HG03045 (cell line): ENCODE data around the gene TBC1D14.

Experiments
- ATAC-seq: cut with Tn5 transposase; IDR thresholded peaks from one replicate; pipeline ENCODE4 v1.9.1; 2021; ENCODE audit warnings: mild to moderate bottlenecking, moderate library complexity; ENCODE audit not compliant: unreplicated experiment

The TBC1D14 gene

DNA sequence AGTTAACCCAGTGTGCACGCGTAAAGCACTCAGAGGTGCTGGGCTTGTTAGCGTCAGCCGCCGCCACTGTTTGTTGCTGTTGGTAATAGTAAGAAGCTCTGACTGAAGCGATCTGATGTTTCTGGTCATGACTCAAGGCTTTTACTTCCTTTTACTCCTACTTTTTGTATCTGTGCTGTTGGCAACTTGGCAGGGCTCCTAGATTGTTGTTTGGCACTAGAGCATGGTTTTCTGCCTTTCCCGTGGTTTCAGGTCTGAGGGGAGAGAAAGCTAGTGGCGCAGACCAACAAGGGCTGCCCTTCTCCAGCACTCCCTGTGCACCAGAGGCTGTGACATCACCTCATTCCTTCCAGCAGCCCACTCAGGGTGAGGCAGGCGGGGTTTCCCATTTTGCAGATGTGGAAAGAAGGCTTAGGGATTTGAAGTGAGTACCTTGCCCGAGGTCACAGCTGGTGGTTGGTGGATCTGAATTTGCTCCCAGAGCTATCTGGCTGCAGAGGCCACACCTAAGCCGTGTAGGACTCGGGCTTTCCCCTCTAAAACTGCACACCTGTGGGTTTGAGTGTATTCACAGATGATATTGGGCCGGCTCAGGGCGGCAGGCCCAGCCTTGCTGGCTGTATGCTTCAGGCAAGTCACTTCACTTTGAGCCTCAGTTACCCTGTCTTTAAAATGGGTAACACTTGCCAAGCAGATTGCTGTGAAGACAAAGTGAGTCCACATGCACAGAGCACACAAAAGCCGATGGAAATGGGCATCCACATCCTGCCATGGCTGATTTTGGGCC lies 82.3 kb downstream of the TBC1D14 start:
- ATAC-seq: no peak

DNA sequence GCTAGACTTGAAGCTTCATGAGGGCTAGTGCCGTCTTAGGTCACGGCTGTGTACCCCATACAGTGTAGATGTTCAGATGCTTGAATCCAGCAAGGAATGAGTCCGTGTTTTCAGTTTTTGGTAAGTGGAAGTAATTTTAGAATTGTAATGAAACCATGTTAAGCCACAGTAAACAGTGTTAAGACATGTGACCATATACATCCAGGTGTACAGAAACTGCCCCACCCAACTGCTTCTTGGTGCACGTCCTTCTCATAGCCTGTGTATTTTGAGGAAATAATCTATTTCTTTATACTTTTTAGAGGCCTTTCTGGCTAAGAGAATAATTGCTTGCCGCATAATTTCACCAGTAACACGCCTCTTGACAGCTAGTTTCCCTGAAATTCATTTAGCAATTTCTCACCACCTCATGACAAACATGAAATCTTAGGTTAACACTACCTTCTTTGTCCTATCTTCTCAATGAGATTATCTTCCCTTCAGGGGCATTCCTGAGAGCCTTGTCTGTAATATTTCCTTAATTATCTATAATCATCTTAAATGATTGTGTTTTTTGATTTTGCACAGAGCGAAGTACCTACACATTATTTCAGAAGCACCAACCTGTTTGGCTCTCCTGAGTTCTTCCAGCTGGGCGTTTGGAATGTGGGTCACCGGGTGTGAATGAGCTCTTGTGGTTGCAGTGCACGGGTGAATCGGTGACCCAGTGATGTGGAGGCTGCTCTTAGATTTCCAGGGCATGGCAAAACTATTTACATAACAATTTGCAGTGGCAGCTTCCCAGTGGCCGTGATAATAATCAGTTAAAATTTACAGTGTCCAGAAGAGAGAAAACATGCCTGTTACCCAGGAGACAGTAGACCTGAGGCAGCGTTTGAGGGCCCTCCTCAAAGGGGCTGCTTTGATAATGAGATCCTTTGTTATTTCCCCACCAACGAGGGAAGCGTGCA lies 83.4 kb downstream of the TBC1D14 start:
- no peak for ATAC-seq

DNA sequence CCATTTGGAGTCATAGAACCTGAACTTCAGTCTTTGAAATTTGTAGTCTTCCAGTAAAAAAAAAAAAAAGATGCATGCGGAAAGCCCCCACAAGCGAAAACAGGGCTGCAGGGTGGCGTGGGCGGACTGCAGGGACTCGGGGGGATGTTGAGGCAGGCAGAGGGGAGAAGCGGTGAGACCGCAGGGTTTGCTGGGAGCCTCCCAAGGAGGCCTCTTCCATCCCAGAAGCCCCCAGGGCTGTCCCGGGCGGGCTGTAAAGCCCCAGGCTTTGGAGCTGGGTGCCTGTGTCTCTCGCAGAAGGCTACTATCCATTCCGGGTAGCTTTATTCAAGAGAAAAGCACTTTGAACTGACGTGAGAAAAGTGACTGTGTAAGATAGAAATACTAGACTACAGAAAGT lies 86.9 kb downstream of the TBC1D14 start:
- no peak for ATAC-seq

DNA sequence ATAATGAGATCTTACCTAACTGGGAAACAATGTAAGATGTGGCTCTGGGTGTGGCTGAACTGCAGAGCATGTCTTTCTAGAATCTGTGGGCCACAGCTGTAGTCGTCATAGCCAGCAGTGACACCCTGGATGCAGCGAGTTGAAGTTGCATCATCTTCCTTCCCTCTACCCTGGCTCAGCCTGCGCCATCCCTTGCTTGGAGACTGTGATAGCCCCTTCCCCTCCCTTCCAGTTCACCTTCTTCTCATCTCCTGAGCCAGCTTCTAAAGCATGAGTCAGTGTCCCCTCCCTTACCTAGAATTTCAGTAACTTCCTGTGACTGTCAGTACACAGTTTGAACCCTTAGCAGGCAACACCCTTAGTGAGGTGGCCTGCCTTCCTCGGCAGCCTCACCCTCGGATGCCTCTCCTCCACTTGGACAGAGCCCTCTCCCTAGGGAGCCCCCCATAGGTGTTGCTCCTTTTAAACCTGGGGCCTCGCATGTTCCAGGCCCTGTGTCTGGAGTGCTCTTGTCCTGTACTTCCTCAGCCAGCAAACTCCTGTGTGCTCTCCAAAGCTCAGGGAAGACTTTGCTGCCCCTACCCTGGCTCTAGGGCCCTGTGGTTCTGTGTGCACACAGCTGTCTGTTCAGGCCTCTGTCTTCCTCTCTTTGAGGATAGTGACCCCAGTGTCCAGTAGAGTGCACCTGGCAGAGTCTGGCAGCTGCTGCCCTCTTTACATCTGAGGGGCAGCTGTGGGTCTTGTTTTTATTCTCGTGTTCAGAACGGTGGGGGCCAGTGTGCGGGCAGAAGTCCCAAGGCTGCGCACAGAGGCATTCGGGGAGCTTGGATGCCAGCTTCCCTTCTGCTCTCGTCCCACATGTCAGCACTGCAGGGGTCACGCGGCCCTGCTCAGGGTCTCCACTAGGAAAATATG lies 89.8 kb downstream of the TBC1D14 start:
- no peak for ATAC-seq

DNA sequence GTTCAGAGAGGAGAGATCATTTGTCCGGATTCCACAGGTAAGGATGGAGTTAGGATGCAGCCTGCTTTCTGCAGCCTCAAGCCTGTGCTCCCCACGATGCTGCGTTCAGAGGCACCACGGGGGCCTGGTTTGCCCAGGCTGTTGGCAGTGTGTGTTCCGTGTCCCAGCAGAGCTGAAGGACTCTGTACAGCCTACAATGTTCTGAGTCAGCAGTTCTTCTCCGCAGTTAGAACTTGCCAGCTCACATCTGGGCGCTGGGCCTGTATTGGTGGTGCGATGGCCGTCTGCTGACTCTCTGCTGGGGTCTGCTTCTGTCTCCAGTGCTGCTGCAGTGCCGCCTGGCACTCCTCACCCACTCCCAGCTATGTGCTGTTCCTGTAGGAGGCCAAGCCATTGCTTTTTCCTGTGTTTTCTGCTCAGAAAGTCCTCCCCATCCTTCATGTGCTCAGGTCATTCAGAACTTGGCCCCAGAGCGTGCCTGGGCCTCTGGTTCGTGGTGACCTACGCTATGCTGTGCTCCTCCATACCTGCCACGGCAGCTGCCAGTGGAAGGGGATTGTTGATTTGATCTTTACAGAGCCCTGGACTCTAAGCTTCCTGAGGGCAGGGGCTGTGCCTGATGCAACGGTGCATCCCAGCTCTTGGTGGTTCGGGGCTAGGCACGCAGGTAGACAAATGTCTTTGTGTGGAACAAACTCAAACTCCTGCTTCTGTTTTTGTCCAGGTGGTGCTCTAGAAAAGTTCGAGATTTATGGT lies 91.0 kb downstream of the TBC1D14 start:
- ATAC-seq: no peak

DNA sequence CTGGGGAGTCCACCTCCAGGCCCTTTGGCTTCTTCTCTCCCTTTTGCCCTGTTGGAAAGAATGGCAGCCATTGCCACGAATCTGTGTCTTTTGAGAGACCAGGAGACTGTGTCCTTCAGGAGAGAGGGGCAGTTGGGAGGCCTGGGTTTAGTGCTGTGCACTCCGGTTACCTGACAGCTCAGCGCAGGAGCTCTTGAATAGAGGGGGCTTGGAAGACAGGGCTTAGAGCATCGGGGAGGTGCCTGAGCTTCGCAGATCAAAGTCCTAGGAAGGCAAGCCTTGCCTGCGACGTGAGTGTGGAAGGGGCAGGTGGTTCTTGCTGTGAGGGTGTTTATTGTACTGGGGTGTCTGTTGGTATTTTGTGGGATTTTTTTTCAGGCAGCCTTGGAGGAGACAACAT lies 91.6 kb downstream of the TBC1D14 start:
- ATAC-seq: no peak

DNA sequence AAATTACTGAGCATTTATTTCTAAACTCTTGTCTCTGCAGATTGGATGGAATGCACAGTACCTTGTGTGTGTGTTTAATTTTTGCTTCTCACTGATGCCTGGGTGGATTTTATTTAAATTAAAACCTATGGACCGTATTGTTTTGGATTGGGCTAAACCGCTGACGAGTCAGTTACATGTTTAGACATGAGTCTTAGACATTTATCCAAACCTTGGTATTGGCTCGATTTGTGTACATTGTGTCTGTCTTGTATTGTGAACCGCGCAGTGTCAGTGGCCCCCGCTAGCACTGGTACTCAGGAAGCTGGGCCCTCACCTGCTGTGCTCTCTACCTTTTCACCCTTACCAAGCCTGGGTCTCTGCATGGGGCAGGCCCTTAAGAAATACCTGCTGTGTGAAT lies 92.7 kb downstream of the TBC1D14 start:
- ATAC-seq: no peak

DNA sequence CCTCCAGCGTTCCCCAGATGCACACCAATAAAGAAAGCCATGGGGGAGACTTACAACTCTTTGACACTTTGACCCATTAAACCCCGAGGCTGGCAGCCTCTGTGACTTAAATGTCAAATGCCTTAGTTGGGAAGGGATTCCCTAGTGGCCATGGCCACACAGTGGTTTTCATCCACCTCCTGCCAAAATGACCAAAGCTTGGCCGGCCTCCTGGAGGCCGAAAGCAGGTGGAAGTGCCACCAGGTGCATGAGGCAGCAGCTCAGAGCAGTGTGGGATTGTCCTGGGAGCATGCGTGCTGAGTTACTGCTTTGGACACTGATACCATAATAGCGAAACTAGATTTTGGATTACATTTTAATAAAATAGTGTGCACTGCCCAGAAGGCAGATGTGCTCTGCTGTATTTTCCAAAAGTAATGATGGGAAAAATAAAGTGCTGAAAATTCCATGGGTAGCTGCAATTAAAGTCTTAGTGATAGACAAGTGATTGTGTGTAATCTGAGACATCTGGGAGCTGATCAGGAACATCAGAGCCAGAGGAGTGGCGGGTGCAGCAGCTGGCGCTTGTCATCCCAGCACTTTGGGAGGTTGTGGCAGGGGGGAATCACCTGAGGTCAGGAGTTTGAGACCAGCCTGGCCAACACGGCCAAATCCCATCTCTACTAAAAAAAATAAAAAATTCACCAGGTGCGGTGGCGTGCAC lies 93.7 kb downstream of the TBC1D14 start:
- no peak for ATAC-seq

DNA sequence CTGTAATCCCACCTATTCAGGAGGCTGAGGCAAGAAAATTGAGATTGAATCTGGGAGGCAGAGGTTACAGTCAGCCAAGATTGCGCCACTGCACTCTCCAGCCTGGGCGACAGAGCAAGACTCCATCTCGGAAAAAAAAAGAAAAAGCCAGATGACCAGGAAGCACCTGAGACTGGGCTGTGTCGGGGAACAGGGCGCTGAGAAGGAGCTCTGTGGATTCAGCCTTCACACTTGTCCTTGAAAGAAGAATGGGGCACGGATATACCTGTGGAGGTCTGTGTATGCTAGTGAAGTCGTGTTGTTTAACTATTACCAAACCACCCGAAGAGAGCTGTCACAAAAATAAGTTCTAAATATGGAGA lies 94.2 kb downstream of the TBC1D14 start:
- no peak for ATAC-seq

DNA sequence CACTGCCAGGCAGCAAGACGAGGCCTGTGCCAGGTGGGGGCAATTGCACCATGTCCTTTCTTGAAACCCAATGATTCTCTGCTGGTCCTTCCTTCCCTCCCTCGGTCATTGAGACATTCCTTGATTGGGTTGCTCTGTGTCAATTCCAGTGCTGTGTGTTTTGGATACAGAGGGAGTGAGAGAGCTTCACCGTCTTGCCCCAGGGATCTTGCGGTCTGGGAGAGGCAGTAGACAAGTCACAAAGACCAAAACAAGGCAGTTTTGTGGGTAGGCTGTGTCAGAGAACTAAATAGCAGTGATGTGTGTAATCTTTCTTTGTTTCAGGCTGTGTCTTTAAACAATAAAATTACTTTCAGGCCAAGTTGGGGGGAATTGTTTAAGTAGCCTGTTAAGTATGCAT lies 94.7 kb downstream of the TBC1D14 start:
- ATAC-seq: no peak

DNA sequence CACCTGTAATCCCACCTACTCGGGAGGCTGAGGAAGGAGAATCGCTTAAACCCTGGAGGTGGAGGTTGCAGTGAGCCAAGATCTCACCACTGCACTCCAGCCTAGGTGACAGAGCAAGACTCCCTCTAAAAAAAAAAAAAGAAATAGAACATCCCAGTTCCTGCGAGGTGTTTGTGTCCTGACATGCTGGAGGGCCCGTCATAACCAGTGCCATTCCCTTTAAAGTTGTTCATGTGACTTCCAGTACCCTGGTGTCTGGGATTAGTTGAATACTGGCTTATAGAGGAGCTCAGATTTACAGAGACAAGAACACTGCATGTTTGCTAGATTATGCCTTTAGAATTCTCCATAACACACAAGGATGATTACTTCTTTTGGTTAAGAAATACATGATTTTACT lies 95.9 kb downstream of the TBC1D14 start:
- ATAC-seq: no peak

DNA sequence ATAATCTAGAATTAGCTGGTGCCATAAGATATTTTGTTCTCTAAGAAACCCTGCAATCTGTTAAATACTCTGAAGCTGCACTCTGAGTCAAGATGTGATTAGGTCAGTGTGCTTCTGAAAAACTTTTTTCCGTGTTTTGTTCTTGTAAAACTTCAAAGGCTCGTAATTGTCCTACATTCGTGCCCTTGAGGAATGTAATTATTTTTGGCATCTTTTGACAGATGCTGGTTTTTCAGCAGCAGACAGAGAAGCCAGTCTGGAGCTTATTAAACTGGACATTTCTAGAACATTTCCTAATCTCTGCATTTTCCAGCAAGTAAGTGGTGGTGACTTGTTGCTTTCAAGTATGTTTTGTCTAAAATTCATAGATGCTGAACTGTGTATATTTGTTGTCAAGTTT lies 96.8 kb downstream of the TBC1D14 start:
- ATAC-seq: no peak

DNA sequence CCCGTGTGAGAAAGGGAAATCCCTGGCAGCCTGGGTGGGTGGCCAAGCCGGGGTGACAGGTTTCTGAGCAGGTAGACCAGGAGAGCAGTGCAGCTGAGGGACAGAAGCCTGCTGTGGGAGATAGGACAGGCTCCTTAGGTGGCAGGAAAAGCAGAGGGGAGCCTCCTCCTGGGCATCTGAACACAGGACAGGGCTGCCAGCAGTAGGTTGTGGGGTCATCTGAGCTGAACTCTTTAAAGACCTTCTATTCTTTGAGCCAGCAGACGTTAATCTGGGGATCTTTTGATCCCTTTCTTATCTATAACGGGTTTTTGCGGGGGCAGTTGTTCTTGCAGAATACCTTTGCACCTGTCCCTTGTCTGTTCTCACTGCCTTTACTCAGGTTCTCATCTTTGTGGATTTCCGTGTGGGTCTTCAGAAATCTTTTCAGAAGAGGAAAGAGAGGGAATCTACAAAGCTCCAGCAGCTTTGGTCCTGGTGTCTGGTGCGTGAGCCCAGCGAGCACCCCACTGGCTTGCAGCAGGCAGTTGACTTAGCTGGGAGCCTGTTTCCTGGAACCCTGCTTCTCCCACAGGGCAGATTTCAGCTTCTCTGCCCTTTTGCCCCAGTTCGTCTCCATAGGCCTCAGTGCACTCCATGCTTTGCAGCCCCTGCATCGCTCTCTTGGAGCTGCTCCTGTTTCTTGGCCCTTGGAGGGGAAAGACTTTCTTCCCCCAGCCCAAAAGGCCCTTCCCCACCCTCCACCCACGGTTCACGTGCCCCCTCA lies 97.7 kb downstream of the TBC1D14 start:
- ATAC-seq: no peak

DNA sequence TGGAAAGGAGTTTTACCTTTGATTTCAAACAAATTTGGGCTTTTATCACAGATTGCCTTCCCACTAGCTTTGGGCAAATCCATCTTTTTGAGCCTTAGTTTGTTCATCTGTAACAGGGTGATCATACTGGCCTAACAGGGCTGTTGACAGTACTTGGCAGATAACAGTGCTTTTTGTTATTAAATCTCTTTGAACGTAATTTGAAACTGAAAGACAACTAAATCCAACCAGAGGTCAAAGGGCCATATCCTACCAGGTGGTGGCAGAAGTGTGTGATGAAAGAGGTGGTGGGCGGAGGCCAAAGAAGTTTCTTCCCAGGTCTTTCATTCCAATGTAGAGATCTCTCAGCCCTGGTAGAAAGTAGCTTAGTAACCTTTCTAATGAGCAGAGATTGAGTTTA lies 98.3 kb downstream of the TBC1D14 start:
- no peak for ATAC-seq

DNA sequence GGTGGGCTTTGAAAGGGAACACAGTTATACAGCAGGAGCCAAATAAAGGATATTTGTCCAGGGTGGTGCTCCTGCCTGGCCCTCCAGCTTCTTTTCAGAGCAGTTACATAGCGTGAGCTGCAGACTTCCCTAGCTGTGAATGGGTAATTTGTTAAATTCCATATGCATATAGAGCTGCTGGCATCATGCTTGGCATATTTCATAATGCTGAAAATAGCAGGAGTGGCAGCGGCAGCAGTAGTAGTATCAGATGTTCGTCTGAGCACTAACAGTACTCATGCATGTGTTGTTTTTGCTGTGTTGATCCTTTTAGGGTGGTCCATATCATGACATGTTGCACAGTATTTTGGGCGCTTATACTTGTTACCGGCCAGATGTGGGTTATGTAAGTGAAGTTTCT lies 99.9 kb downstream of the TBC1D14 start:
- ATAC-seq: no peak

DNA sequence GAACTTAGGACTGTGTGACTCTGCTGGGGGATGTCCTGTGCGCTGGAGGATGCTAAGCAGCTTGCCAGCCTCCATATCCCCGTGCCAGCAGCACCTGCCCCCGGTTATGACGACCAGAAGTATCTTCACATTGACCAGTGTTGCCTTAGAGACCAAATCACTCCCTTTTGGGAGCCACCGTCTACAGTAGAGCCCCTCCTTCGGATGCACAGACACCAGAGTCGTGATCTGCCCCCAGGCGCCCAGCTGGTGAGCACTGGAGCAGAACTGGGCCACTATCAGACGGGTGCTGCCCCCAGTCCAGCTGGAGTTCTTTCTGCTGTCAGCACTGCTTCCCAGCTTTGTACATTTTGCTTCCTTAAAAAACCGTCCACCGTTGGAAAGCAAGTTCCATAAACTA lies 103.5 kb downstream of the TBC1D14 start:
- no peak for ATAC-seq

DNA sequence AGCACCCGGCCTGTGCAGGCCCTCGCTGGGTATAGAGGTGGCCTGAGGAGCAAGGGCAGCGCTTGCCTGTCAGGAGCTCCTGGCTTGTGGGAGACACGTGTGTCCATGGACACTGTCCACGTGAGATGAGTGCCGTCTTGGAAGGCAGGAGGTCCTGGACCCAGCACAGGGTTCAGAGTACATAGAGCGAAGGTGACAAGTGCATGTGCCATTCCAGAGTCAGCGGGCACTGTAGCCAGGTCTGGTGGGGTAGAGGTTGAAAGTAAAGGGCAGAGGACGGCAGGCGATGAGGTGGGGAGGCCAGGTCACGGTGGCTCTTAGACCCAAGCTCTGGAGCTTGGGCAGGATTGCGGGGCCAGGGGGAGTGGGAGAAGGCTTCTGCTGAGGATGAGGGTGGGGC lies 105.2 kb downstream of the TBC1D14 start:
- no peak for ATAC-seq

DNA sequence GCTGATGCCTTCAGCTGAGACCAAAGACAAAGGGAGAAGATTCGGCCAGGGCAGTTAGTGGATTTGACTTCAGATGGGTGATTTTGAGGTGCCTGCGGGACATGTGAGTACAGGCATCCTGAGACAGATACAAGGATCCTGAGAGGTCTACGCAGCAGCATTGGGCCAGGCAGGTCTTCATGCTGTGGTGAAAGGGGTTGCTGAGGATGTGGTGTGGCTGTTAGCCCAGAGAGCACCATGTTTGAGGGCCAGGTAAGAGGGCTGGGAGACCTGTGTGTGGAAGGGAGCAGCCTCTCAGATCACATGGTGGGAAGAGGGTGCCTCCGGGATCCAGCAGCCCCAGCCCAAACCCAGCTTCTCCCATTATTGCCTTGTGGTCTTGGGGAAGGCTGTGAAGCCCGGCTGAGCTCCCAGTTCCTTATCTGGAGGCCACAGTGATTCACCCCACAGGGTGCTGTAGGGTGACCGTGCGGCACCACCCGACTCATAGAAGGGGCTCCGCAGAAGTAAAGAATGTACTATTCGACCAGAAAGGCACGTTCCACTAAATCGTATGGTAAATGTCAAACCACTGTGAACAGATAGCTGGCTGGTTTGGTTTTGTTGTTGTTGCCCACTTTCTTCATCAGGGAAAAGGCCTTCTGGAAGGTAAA lies 105.9 kb downstream of the TBC1D14 start:
- ATAC-seq: no peak

DNA sequence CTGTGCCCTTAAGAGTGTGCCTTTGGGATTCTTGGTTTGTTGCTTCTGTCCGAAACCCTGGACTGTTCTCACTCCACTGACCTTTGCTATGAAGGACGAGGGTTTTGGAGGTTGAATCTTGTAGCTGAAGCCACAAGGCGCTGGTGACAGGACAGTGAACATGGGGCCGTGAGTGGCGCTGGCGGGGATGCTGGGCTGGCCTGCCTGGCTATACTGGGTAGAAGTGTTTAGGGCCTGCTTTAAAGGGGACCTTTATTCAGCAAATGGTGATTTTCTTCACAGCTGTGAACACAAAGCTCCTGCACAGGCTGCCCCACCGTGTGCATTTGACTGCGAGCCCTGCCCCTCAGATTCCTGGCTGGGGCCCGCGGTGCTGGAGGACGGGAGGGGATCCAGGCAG lies 106.5 kb downstream of the TBC1D14 start:
- no peak for ATAC-seq
